Activated CD8-positive, alpha-beta memory T cell treated with anti-CD3 and anti-CD28 coated beads for 48 hours (primary cell): ENCODE results near the gene TPT1.

Source experiments
- DNase-seq, 3 experiments: peaks; one replicate each; pipeline ENCODE4 v3.0.0-alpha.2; 2020; ENCODE audit warnings: low read depth in 2 of 3, low spot score in 2 of 3

The TPT1 gene

DNA sequence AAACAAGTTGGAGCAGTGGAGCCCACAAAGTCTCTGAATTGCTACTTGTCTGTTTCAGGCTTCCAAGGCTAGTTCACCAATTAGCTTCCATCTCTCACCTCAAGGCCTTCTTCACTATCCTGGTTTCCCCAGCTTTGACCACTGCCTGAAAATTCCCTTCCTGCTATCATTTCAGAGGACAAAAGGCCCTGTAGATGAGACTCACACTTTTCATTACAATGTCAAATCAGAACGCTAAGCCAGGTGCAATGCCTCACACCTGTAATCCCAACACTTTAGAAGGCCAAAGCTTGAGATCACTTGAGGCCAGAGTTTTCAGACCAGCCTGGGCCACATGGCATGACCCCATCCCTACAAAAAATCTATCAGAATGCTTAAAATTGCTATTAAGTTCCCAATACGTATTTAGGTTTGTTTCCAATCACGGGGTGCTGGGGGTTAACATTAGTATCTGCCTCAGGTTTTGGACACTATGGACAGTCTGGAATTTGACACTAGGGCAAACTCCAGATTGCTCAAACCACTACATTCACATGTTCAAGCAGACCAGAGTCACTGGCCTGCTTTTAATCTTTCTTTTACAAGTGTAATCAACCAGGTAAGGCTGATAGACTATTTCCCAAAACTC, 5.5 kb downstream of the TPT1 start:
- no peak for DNase-seq

DNA sequence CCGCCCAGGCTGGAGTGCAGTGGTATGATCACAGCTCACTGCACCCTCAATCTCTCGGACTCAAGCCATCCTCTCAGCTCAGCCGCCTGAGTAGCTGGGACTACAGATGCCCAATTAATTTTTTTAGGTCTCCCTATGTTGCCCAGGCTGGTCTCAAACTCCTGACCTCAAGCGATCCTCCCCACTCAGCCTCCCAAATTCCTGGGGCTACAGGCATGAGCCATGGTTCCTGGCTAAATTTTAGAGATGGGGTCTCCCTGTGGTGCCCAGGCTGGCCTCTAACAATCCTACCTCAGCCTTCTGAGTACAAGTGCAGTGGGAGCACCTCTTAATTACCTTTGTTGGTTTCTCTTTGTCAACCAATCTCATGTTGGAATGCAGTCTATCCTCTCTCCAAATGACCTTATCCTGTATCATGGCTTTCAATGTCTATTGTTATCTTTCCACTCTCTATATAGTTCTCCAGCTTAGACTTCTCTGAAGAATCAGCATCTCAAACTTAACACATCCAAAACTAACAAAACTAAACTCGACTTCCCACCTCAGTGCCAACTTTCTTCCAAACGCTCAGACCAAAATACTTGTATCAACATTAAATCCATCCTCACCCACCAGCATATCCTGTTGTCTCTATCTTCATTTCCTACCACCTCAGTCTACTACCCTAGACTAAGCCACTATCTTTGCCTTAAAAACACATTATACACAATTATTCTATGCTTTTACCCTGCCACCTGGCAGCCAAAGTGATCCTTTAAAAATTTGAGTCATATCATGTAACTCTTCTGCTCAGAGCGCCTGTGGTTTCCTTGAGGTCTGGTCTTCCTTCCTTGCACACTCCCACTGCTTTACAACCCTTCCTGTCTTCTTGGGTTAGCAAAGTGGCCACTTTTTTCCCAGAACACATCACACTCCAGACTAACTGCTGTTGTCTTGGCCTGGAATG, 6.7 kb downstream of the TPT1 start:
- DNase-seq = no peak

DNA sequence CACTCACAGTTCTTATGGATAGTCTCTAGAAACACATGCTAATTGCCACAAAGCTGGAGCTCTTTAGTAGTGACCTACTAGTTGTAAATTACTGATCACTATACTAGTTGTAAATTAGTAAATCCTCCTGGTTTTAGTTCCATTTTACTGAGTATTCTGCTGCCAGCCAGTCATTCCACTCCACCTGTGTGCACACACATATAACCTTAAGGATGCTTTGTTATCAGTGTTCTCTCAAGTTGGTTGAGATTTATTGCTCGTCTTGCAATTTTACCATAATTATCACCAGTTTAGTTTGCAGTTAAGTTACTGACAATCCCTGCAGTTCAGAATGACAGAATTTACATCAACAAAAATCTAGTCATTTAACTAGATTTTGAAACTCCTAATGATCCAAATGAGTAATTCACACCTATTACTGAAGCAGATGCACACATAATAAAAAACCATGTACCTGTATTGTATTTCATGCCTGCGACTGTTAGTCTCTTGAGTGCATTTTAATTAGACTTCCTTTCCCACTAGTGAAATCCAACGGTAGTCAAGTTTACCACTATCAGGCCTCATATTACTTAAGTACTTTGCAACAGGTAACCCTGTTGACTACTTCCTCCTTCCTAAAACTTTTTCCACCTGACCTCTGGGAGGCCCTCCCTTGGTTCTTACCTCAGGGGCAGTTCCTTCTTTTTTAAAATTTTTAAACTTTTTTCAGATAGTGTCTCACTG, 7.6 kb downstream of the TPT1 start:
- no peak for DNase-seq

DNA sequence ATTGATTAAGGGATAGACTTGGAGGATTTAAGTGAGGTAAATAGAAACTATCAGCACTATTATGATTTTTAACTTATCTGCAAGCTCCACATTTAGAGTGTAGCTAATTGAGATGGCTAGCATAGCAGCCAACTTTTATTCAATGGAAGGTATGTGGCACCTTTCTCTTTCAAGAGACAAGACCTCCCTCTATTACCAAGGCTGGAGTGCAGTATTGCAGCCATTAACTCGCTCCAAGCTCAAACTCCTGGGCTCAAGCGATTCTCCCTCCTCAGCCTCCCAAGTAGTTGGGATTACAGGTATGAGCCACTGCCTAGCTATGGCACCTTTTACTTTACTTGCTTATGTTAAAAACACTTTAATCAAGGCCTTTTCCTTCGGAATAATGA, 8.2 kb downstream of the TPT1 start:
- no peak for DNase-seq

DNA sequence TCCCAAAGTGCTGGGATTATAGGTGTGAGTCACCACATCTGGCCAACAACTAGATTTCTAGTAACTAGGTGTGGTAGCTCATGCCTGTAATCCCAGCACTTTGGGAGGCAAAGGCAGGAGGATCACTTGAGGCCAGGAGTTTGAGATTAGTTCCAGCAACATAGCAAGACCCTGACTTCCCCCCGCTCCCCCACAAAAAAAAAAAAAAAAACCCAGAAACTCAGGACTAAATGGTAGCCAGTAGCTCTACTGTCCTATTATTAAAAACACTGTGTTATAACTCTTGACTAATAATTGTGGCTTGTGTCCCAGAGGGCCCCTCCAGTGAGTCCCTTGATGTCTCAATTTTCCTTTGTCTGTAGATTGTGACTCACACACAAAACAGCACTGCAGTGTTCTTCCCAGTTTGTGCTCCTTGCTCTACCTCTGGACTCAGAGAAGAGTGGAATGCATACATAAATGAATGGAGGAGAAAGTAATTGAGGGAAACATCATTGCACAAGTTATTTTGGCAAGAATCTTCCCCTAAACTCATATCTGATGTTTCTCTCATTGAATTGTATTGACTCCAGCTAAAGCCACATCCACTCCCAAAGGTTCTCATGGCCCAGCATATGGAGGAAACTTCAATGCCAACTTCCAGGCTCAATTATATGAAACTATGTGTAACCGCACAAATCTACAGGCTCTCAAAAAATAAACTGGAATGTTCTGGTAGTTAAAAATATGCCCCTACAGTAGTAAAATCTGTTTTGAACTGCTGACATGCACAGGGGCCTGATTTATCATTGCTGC, 8.8 kb downstream of the TPT1 start:
- DNase-seq = no peak

DNA sequence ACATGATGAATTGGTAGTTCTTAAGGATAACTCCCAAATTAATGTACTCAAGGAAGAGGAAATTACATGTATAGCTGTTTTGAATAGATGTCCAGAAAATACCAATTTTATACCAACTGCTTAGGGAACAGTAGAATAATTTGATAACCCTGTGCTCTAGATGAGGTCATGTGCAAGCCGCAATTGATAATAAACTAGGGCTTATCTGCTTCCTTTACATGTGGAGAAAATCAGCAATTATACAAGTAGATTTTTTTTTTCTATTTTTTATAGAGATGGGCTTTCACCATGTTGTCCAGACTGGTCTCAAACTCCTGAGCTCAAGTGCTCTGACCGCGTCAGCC, 9.3 kb downstream of the TPT1 start:
- no peak for DNase-seq

DNA sequence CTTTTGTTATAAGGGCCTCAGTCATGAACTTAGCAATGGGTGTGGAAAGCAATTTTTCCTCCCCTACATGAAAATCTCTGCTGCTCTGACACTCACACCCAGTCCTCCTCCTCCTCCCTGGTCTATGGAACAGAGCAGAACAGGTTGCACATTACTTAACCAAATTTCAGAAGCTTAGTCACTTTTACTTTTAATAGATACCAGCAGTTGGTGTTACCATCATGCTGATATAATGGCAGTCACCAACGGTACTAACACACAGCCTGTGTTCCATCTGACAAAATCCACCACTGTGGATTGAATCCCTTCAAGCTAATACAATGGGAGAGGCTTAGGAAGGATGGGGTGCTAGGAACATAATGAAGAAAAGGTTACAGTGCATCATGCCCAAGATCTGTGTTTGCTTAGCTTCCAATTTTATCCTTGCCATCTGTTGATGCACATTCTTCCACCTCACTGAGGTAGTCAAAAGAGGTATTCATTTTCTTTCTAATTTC, 9.8 kb downstream of the TPT1 start:
- no peak for DNase-seq

DNA sequence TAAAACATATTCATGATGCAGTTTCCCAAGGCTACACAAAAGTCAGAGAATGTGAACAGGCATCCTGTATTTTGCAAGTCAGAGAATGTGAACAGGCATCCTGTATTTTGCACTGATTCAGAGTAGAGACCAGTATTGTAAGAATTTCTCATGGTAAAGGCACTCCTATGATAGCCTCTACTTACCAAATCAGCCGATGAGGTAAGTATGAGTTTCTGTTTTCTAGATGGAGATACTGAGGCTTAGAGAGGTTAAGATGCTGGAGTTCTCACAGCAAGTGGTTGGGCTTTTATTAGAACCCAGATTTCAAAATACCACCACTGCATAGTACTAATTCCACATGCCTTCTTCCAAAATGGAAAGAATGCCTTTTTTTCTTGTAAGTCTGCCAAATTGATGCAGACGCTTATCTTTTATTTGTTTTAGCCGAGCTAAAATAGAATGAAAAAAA, 12.3 kb downstream of the TPT1 start:
- DNase-seq = no peak

DNA sequence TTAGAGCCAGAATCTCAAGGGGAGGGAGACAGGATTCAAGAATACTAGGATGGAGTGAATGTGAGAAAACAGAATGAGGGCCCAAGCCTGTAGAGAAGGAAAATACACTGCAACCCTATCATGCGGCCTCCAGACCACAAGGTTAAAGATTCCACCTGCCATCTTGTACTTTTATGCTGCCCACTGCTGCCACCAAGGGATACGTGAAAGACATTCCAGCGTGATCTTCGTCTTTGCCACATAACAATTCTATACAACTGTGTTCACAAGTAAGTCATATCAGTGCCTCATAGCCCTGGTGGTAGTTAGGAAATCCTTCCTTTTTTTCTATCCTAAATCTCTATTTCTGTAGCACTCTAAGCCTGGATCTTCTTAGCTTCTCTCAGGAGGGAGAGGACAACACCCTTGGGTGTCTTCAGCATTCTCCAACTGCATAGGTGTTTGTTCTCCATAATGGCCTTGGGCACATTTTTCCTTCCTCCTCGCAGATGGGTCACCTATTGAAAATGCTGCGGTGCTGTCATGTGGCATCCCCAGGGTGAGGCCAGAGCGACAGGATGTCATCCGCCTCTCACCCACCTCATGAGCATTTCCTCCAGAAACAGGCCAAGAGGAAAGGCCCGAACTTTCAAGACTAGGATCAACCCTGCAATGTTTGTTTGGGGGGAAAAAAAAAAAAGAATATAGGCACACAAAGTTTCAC, 13.6 kb downstream of the TPT1 start:
- no peak for DNase-seq

DNA sequence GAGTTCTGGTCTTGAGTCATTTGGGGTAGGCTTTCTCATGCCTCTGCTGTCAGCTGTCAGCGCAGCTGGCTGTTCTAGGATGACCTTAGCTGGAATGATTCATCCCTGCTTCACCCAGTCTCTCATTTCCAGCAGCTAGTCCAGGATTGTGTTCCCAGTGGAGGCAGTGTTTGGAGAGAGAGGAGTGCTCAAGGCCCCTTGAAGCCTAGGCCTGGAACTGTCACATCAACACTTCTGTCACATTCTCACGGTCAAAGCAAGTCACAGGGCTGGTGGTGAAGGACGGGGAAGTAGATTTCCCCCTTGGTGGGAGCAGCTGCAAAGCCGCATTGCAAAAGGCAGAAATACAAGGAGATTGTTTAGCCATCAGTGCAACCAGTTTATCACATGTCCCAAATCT, 15.2 kb downstream of the TPT1 start:
- no peak for DNase-seq

DNA sequence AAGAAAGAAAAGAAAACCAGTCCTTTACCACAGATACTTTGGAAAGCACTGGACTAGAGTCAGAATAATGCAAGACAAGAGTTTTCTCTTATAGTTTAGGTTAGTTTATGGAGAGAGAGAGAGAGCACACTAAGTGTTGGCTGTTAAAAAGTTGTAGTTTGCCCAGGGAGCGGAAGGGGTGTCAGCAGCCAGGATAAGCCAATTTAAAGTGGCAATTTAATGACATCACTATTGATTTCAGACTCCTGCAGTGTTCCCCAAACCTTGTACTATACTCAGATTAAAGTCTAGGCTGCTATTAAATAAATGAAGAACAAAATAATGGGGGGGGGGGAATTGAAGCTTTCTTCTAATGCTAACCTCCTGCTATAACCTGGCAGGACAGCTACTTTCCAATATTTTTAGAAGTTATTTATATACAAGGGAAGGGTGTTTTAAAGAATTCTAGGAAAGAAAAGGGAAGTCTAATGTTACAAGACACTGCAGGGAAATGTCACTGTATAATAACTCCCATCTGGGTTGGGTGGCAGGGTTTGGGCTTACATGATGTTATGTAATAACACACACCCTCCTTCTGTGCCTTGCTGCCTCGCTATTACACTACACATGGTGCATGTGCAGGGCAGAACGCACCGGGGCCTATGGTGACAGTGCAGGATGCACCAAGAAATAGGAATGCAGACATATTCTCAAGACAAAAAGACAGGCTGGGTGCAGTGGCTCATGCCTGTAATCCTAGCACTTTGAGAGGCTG, 19.9 kb downstream of the TPT1 start:
- DNase-seq = no peak

DNA sequence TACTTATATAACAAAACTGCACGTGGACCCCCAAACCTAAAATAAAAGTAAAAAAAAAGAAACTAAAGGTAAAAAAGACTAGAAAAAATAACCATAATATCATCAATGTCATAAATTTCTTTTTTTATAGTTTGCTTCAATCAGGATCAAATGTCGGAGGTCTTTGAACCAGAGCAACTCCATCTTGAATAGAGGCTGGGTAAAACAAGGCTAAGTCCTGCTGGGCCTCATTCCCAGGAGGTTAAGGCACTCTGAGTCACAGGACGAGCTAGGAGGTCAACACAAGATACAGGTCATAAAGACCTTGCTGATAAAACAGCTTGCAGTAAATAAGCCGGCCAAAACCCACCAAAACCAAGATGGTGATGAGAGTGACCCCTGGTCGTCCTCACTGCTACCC, 24.0 kb downstream of the TPT1 start:
- no peak for DNase-seq

DNA sequence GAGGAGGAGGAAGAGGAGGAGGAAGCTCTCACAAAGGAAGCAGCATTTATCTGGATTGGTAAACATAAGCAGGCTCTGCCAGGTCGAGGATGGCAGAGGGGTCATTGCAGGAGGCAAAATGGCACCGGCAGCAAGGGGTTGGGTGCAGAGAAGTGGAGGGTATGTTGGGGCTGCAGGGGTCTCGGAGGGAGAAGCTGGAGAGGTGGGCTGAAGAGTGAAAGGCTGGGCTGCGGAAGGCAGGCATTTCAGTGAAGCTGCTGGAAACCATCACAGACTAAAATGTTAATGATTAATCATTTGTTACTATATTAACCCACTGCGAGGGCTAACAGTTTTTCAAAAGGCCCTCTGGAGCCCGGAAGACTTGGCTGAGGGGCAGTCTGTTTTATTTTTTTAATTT, 24.6 kb downstream of the TPT1 start:
- no peak for DNase-seq

DNA sequence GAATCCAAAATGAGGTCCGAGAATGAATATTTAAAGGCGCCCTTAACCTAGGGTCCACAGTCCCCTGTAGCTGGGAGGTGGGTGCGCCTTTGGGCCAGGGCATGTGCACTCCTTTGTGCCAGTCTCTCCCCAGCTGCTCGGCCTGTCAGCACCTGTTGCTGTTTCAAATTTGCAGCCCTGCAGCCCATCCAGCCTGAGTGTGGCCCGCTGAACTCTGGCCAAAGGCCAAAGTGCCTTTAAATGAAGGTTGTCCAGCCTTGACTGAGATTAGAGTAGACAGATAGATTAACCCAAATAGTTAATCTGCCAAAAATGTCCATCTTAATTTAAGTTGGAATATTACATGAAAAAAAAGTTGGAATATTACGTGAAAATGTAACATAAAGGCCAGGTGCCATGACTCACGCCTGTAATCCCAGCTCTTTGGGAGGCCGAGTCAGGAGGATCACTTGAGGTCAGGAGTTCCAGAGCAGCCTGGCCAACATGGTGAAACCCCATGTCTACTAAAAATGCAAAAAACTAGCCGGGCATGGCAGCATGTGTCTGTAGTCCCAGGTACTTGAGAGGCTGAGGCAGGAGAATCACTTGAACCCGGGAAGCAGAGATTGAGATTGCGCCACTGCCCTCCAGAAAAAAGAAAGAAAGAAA, 25.3 kb downstream of the TPT1 start:
- no peak for DNase-seq

DNA sequence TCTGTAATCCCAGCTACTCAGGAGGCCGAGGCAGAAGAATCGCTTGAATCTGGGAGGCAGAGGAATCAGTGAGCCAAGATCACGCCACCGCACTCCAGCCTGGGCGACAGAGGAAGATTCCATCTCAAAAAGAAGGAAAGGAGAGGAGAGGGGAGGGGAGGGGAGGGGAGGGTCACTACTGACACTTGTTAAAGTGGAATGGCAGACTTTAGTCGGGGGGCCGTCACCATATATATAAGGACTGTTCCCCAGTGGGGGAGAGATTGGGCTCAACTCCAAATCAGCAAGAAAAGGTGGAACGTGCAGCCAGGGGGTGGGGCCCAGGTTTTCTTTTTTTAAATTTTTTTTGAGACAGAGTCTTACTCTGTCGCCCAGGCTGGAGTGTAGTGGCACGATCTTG, 26.2 kb downstream of the TPT1 start:
- DNase-seq = no peak

DNA sequence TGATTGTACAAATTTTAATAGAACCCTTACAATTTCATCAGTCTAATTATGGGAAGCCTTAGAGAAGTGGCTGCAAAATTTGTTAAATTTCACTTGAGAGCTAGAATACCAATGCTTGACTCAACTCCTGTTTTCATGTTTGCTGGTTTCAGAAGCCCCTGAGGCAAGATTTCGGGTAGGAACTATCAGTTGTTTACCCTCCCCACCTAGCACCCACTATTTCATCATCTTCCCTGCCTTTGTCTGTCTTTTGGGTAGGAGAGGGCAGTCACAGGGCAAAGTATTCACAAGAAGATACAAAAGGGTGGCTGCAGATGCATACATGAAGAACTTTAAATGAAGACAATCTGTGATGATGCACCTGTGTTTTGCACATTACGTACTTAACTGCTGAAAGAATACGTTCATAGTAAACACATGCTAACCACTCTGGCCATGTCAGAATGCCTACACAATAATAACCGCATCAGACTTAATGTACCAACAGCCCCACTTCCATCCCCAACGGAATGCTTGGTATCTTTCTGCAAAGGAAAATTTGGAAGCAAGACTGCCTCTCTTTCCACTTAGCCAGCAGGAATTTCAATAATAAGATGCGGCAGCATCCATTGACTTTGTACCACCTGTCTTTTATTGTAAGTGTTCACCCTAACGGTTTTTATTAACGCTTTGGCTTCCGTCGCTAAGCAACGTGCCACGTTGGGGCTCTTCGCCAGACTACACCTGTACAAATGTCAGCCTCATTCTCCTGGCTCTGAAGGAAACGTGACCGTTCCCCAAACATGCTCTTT, 30.4 kb downstream of the TPT1 start:
- DNase-seq = no peak

DNA sequence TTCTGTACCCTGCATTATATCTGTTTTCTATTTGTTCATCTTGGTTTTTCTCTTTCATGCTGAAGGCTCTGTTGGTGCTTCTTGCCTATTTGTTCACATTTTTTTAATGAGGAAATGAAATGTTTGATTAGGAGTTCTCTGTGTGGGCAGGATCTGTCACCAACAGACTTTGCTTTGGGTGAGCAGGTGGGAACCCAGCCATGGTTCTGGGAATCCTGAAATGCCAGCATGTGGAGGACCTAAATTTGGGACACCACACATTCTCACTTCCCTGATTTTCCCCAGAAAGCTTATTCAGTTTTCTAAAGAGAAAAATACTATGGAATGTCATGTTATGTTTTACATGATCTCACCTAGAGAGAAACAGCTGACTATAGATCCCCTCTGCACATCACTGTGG, 34.0 kb downstream of the TPT1 start:
- no peak for DNase-seq

DNA sequence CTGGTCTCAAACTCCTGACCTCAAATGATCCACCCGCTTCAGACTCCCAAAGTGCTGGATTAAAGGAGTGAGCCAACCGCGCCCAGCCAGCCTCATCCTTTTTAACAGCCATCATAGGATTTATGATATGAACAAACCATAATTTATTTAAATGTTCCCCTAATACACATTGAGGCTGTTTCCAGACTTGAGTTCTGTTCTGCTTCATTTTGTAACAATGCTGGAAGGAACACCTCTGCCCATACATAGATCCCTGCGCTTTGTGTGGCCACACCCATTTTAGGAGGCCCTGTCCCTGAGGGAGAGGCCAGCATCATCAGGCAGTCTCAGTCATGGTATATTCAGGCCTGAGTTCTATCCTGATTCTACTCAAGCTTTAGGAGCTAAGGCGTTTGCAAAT, 35.9 kb downstream of the TPT1 start:
- no peak for DNase-seq

DNA sequence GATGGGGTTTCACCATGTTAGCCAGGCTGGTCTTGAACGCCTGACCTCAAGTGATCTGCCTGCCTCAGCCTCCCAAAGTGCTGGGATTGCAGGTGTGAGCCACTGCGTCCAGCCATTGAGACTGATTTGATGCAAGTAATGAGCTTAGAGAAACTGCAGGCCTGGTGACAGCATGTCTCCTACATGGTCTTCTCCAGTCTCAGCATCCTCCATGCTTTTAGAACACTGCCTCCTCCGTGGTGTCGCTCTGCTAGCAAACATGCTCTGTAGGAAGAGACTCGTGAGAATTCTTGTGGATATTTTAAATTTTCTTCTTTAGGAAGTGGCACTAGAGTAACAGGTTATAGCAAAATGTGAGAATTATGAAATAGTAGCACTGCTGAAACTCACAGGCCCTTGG, 37.1 kb downstream of the TPT1 start:
- no peak for DNase-seq
